ENCODE measurements around the gene PSMB7.

PSMB7 gene

GRCh38 chr9:124452841-124453585 is 37.8 kb upstream of the PSMB7 start:
- Histone ChIP-seq H3K27me3 (ENCODE audit: control insufficient read depth, insufficient read depth, low read length) (peaks cover 36% of the 10 kb centered on the region), H3K36me3 (ENCODE audit: control insufficient read depth, low read depth, low read length) (no peaks in the 10 kb centered on the region), H3K4me1 (ENCODE audit: control insufficient read depth, low read depth, low read length) (peaks cover 8% of the 10 kb centered on the region), H3K9me3 (ENCODE audit: control insufficient read depth, low read depth, low read length) (no peaks in the 10 kb centered on the region), H3K9ac (ENCODE audit: low read length) (no peak overlapping the region), H3K4me3 (ENCODE audit: low read length) (peak overlapping the region; percentile 39), H3K27ac (ENCODE audit: low read length) (no peak overlapping the region)

DNA sequence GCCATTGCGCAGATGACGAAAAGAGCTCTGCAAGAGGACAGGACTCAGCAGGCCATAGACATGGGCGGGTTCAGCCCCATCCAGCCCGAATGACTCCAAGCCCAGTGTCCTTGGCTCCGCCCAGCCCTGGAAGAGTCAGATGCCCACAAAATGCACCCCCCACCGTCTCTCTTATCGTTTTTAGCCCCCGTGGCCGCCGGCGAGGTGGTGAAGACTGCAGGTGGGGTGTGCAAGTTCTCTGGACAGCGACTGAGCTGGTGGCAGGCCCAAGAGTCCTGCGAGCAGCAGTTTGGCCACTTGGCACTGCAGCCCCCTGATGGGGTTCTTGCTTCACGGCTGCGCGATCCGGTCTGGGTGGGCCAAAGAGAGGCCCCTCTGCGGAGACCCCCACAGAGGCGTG is 37.1 kb upstream of the PSMB7 start:
- no peaks in the 10 kb centered on the region for H3K36me3 ChIP-seq (ENCODE audit: control insufficient read depth, low read depth, low read length)
- H3K4me3 ChIP-seq (ENCODE audit: low read length) = no peak overlapping the region
- no peak overlapping the region for H3K27ac ChIP-seq (ENCODE audit: low read length)
- H3K27me3 ChIP-seq (ENCODE audit: control insufficient read depth, insufficient read depth, low read length) = peaks cover 36% of the 10 kb centered on the region
- H3K9me3 ChIP-seq (ENCODE audit: control insufficient read depth, low read depth, low read length) = no peaks in the 10 kb centered on the region
- no peak overlapping the region for H3K9ac ChIP-seq (ENCODE audit: low read length)
- peaks cover 8% of the 10 kb centered on the region for H3K4me1 ChIP-seq (ENCODE audit: control insufficient read depth, low read depth, low read length)

- peak overlapping the region; percentile 53 for H3K4me3 ChIP-seq (ENCODE audit: low read length)
These were observed 35.9 kb upstream of the PSMB7 start for GRCh38 chr9:124450931-124451661.

DNA sequence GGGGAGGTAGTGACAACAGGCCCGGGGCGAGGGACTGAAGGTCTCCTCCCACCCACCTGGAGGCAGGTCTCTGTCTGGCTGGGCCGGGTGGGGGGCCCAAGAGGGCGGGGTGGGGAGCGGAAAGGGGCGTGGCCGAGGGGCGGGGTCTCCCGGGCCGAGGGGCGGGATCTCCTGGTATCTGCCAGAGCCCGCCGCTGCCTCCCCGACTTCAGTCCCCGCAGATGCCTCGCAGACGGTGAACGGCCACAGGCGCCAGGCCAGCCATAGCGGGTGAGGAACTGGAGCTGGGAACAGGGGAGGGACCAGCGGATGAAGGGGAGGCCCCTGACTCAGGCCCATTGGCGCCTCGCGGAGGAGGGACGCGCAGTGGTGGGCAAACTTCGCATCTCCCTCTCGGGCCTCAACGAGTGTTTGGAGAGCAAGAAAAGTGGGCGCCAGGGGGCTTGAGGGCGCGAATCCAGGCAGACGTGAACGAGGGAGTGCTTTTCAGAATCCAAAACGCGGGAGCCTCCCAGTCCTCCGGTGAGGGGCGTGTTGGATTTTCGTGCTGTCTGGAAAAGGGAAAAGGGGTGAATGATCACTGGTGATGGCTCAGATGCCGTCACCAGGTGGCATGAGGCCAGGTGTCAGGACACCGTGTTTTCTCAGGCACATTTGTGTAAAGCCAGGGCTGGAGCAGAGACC is 35.1 kb upstream of the PSMB7 start, which contains the start of gene ADGRD2:
Gene ADGRD2 (plus strand): TSS at position 211 of the 684 bp plus-strand sequence. CDS start 1,216 bp downstream, outside the sequence.
- Histone ChIP-seq H3K4me3 (ENCODE audit: low read length) (peak within 1 kb of the TSS; percentile 53), H3K9ac (ENCODE audit: low read length) (no peak within 1 kb of the TSS), H3K27ac (ENCODE audit: low read length) (no peak within 1 kb of the TSS), H3K36me3 (ENCODE audit: control insufficient read depth, low read depth, low read length) (no peaks in the 10 kb centered on the region), H3K4me1 (ENCODE audit: control insufficient read depth, low read depth, low read length) (peaks cover 8% of the 10 kb centered on the region), H3K27me3 (ENCODE audit: control insufficient read depth, insufficient read depth, low read length) (peaks cover 36% of the 10 kb centered on the region), H3K9me3 (ENCODE audit: control insufficient read depth, low read depth, low read length) (no peaks in the 10 kb centered on the region)

More at GRCh38 chr9:124450931-124451661, 35.9 kb upstream of the PSMB7 start:
- Histone ChIP-seq H3K9ac (ENCODE audit: low read length) (no peak overlapping the region), H3K27ac (ENCODE audit: low read length) (no peak overlapping the region), H3K4me1 (ENCODE audit: control insufficient read depth, low read depth, low read length) (peaks cover 8% of the 10 kb centered on the region), H3K36me3 (ENCODE audit: control insufficient read depth, low read depth, low read length) (no peaks in the 10 kb centered on the region), H3K9me3 (ENCODE audit: control insufficient read depth, low read depth, low read length) (no peaks in the 10 kb centered on the region), H3K27me3 (ENCODE audit: control insufficient read depth, insufficient read depth, low read length) (peaks cover 36% of the 10 kb centered on the region)

DNA sequence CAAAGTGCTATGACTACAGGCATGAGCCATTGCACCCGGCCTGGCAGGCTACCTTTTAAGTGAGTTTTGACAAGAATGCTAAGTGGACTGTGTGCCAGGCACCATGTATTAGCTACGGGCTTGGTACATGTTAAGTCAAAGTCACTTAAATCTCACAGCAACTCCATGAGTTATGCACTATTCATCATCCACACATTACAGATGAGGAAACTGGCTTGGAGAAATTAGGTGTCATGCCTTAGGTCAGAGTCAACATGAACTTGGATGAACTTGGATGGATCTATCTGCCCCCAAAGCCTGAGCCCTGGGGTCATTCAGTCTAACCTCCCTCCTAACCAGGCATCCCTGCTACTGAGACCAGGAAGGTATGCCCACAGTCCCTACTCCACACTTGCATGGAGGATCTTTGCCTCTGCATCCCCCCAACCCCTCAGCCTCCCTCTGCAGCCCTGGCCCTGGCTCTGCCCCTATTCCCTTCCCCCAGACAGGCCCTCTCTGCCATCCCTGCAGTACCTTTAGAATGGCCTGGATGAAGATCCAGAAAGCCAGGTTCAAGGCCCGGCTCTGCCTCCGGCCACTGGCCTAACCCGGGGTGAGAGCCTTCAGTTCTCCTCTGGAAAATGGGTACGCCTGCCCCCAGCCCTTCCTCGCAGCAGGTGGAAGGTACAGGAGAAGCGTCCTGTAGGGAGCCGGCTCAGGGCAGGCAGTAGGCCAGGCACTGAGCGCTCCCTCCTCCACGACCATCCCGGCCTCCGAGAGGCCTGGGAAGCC is 34.3 kb upstream of the PSMB7 start:
- Histone ChIP-seq H3K27ac (ENCODE audit: low read length) (no peak overlapping the region), H3K36me3 (ENCODE audit: control insufficient read depth, low read depth, low read length) (no peaks in the 10 kb centered on the region), H3K4me1 (ENCODE audit: control insufficient read depth, low read depth, low read length) (peaks cover 8% of the 10 kb centered on the region), H3K9me3 (ENCODE audit: control insufficient read depth, low read depth, low read length) (no peaks in the 10 kb centered on the region), H3K9ac (ENCODE audit: low read length) (no peak overlapping the region), H3K4me3 (ENCODE audit: low read length) (no peak overlapping the region), H3K27me3 (ENCODE audit: control insufficient read depth, insufficient read depth, low read length) (peaks cover 36% of the 10 kb centered on the region)

DNA sequence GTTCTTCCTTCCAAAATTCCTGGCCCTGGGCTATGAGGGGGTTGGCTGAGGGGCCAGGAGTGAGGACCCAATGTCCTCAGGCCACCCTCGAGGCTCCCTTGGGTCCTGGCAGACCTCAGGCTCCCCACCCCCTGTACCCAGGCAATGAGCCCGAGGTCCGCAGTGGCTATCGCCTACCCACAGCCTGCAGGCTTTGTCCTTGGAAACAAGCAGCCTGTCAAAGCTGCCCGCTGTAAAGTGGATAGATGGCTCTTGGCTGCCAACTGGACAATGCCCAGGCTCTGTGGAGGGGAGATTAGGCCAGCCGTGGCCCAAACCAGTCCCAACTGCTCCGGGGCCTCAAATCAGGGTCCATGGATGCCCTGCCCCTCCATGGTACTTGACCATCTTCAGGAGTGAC is 32.8 kb upstream of the PSMB7 start:
- Histone ChIP-seq H3K4me1 (ENCODE audit: control insufficient read depth, low read depth, low read length) (peaks cover 8% of the 10 kb centered on the region), H3K9me3 (ENCODE audit: control insufficient read depth, low read depth, low read length) (no peaks in the 10 kb centered on the region), H3K27ac (ENCODE audit: low read length) (no peak overlapping the region), H3K9ac (ENCODE audit: low read length) (no peak overlapping the region), H3K27me3 (ENCODE audit: control insufficient read depth, insufficient read depth, low read length) (peaks cover 26% of the 10 kb centered on the region), H3K36me3 (ENCODE audit: control insufficient read depth, low read depth, low read length) (no peaks in the 10 kb centered on the region), H3K4me3 (ENCODE audit: low read length) (no peak overlapping the region)

- Histone ChIP-seq H3K36me3 (ENCODE audit: control insufficient read depth, low read depth, low read length) (no peaks in the 10 kb centered on the region), H3K27ac (ENCODE audit: low read length) (no peak overlapping the region), H3K4me3 (ENCODE audit: low read length) (no peak overlapping the region), H3K4me1 (ENCODE audit: control insufficient read depth, low read depth, low read length) (peaks cover 8% of the 10 kb centered on the region), H3K27me3 (ENCODE audit: control insufficient read depth, insufficient read depth, low read length) (peaks cover 18% of the 10 kb centered on the region), H3K9ac (ENCODE audit: low read length) (no peak overlapping the region), H3K9me3 (ENCODE audit: control insufficient read depth, low read depth, low read length) (no peaks in the 10 kb centered on the region)
These were observed 32.0 kb upstream of the PSMB7 start for GRCh38 chr9:124447297-124447661.

DNA sequence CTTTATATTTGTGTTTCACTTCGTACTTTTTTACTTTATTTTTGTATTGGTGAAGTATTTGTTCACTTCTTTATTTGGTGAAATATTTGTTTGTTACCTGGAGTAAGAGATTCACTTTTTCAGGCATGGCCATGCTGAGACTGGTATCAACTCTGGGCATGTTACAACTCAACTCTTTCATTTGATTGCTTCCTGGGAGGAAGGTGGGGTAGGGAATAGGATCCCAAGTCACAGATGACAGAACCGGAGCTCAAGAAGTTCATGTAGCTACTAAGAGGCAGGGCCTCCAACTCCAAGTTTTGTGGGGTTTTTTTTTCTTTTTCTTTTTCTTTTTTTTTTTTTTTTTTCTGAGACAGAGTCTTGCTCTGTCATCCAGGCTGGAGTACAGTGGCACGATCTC is 28.9 kb upstream of the PSMB7 start:
- no peaks in the 10 kb centered on the region for H3K9me3 ChIP-seq (ENCODE audit: control insufficient read depth, low read depth, low read length)
- no peak overlapping the region for H3K4me3 ChIP-seq (ENCODE audit: low read length)
- no peaks in the 10 kb centered on the region for H3K4me1 ChIP-seq (ENCODE audit: control insufficient read depth, low read depth, low read length)
- no peaks in the 10 kb centered on the region for H3K36me3 ChIP-seq (ENCODE audit: control insufficient read depth, low read depth, low read length)
- no peak overlapping the region for H3K9ac ChIP-seq (ENCODE audit: low read length)
- no peaks in the 10 kb centered on the region for H3K27me3 ChIP-seq (ENCODE audit: control insufficient read depth, insufficient read depth, low read length)
- H3K27ac ChIP-seq (ENCODE audit: low read length) = no peak overlapping the region

DNA sequence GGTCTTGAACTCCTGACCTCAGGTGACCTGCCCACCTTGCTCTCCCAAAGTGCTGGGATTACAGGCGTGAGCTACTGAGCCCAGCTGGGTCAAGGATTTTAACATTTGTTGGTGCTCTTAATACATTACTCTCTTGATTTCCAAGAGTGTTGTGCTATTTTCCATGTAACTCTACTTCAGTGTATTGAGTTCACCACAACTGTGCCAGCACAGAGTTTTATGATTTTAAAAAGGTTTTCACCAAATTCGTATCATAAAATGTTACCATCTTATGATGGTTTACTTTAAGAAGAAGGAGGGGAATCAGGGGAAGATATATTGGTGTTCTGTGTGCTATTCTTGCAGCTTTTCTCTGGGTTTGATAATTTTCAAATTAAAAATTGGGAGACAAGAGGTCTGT is 28.4 kb upstream of the PSMB7 start:
- H3K27me3 ChIP-seq (ENCODE audit: control insufficient read depth, insufficient read depth, low read length) = no peaks in the 10 kb centered on the region
- H3K9me3 ChIP-seq (ENCODE audit: control insufficient read depth, low read depth, low read length) = no peaks in the 10 kb centered on the region
- H3K9ac ChIP-seq (ENCODE audit: low read length) = no peak overlapping the region
- H3K27ac ChIP-seq (ENCODE audit: low read length) = no peak overlapping the region
- no peaks in the 10 kb centered on the region for H3K36me3 ChIP-seq (ENCODE audit: control insufficient read depth, low read depth, low read length)
- no peaks in the 10 kb centered on the region for H3K4me1 ChIP-seq (ENCODE audit: control insufficient read depth, low read depth, low read length)
- H3K4me3 ChIP-seq (ENCODE audit: low read length) = no peak overlapping the region

DNA sequence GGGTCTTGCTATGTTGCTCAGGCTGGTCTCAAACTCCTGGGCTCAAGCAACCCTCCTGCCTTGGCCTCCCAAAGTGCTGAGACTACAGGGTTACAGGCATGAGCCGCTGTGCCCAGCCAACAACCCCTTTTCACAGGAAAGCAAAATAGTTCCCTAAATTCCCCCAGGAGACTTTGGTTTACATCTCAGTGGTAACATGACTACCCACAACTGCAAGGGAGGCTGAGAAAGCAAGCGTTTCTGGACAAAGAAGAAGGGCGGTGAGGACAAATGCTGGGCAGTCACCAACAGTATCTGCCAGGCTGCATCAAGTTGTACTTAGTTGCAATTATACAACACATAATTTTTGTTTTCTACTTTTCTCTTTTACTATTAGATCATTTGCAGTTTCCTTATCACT is 27.6 kb upstream of the PSMB7 start:
- Histone ChIP-seq H3K27ac (ENCODE audit: low read length) (no peak overlapping the region), H3K9me3 (ENCODE audit: control insufficient read depth, low read depth, low read length) (no peaks in the 10 kb centered on the region), H3K36me3 (ENCODE audit: control insufficient read depth, low read depth, low read length) (no peaks in the 10 kb centered on the region), H3K4me3 (ENCODE audit: low read length) (no peak overlapping the region), H3K27me3 (ENCODE audit: control insufficient read depth, insufficient read depth, low read length) (no peaks in the 10 kb centered on the region), H3K4me1 (ENCODE audit: control insufficient read depth, low read depth, low read length) (no peaks in the 10 kb centered on the region), H3K9ac (ENCODE audit: low read length) (no peak overlapping the region)

DNA sequence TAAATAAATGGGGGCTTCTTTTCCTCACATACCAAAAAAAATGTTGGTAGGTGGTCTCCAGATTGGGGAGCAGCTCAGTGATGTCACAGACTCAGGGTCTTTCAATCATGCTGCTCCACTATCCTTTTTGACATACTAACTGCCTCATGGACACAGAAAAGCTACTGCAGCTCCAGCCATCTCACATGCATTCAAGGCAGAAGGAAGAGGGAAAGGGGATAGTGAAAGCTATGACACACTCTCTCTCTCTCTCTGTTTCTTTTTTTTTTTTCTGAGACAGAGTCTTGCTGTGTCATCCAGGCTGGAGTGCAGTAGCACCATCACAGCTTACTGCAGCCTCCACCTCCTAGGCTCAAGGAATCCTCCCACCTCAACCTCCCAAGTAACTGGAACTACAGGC is 27.1 kb upstream of the PSMB7 start:
- Histone ChIP-seq H3K4me3 (ENCODE audit: low read length) (no peak overlapping the region), H3K36me3 (ENCODE audit: control insufficient read depth, low read depth, low read length) (no peaks in the 10 kb centered on the region), H3K27ac (ENCODE audit: low read length) (no peak overlapping the region), H3K9ac (ENCODE audit: low read length) (no peak overlapping the region), H3K27me3 (ENCODE audit: control insufficient read depth, insufficient read depth, low read length) (no peaks in the 10 kb centered on the region), H3K4me1 (ENCODE audit: control insufficient read depth, low read depth, low read length) (no peaks in the 10 kb centered on the region), H3K9me3 (ENCODE audit: control insufficient read depth, low read depth, low read length) (no peaks in the 10 kb centered on the region)
